OCI-LY1 (cell line): ENCODE data around the gene ZFC3H1.

ENCODE experiments used
- CTCF ChIP-seq: fragments of 200-600 bp; sonication (generic), shearing (Covaris generic); IDR thresholded peaks from 2 replicates; pipeline ENCODE4 v1.5.1; 2017; ENCODE audit warnings: mild to moderate bottlenecking, antibody characterized with exemption, low read length, moderate library complexity, mixed read lengths
- EZH2 ChIP-seq: fragments of 200-600 bp; sonication (generic), shearing (Covaris generic); IDR thresholded peaks from 2 replicates; pipeline ENCODE4 v1.8.0; 2017; ENCODE audit warnings: borderline replicate concordance, mixed run types, mild to moderate bottlenecking, antibody characterized with exemption, low read length, moderate library complexity, mixed read lengths

- no peak for TF ChIP-seq CTCF
- no peak for TF ChIP-seq EZH2
Observed at GRCh38 chr12:71684081-71684480, 20.4 kb upstream of the ZFC3H1 start.
